Measurements from ENCODE around the gene S1PR4.

GRCh38 chr19:3171894-3172672 lies 6.5 kb upstream of the S1PR4 start:
- no peak for TF ChIP-seq CTCF (IDR thresholded peaks at IDR 0.05; ENCODE audit: insufficient read depth, low read length)
- TF ChIP-seq POLR2AphosphoS5 (IDR thresholded peaks at IDR 0.05; ENCODE audit: low read depth) = no peak
- TF ChIP-seq SPI1 (IDR thresholded peaks at IDR 0.05; ENCODE audit: borderline replicate concordance, low read depth) = no peak
- TF ChIP-seq GABPA (IDR thresholded peaks at IDR 0.05; ENCODE audit: low read depth) = no peak
- no peak for TF ChIP-seq REST (IDR thresholded peaks at IDR 0.05; ENCODE audit: insufficient replicate concordance, low read depth)

Measured in HL-60 (cell line).